ENCODE measurements around the gene SRSF12. TPM values are rescaled to one million over a fixed set of nuclear protein-coding genes. Genes with fewer than 3 reads are reported as not detected.

SRSF12 gene
- 0.34 and 0.36 TPM in 2 replicates for total RNA-seq

GRCh38 chr6:89117211-89118108 lies at the start of gene SRSF12:
SRSF12 (minus strand) TSS chr6:89118071; CDS start chr6:89117887, 184 bp downstream.

DNA sequence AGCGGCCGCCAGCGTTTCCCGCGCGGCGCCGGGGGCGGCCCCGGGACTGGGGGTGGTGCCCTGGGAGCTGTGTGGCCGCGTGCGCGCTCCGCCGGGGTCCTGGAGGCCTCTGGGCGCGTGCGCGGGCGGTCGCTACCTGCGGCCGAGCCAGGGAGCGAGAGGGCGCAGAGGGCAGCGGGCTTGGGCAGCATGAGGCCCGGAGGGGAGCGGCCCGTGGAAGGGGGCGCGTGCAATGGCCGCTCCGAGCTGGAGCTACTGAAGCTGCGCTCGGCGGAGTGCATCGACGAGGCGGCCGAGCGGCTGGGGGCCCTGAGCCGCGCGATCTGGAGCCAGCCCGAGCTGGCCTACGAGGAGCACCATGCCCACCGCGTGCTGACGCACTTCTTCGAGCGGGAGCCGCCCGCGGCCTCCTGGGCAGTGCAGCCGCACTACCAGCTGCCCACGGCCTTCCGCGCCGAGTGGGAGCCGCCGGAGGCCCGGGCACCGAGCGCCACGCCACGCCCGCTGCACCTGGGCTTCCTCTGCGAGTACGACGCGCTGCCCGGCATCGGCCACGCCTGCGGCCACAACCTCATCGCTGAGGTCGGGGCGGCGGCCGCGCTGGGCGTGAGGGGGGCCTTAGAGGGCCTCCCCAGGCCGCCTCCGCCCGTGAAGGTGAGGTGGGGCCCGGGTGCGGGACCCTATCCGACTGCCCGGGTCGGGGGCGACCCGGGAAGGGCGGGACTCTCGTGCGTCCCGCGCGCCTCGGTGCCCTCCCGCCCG lies 28.3 kb upstream of the SRSF12 start, which contains the start of gene PM20D2:
Gene PM20D2, plus strand, starts transcription at position 100 of the 762 bp plus-strand sequence. Its CDS starts 90 bp downstream, at position 190.

GRCh38 chr6:89080281-89081128 lies 37.4 kb downstream of the SRSF12 start, which contains the start of gene PNRC1:
PNRC1 (plus strand) TSS chr6:89080751; CDS start chr6:89080895, 144 bp downstream.

Other genes with a start within 250 kb of the SRSF12 start
- gene RNGTT, start 154.5 kb downstream of the SRSF12 start, total RNA-seq: 23.9 and 24.6 TPM in 2 replicates
- 33.8 and 86.5 TPM in 2 replicates for gene PNRC1, start 37.3 kb downstream of the SRSF12 start, total RNA-seq
- 9.5 and 14.4 TPM in 2 replicates for gene PM20D2, start 28.0 kb upstream of the SRSF12 start, total RNA-seq
- not detected in 2 replicates for gene GABRR1, start 99.3 kb upstream of the SRSF12 start, total RNA-seq
- under 0.01 and 0.14 TPM in 2 replicates for gene GABRR2, start 197.2 kb upstream of the SRSF12 start, total RNA-seq
- gene UBE2J1, start 234.7 kb upstream of the SRSF12 start, total RNA-seq: 23.1 and 39.6 TPM in 2 replicates